ENCODE data around the gene HACD3.
"Not testable (repeated sequence)": the region's sequence is repeated elsewhere in the genome, so short reads cannot be mapped to it uniquely, and the experiment has no call there.

The HACD3 gene
- total RNA-seq, result 63.1 to 74.6 (median 70.1) reads per million in 4 experiments

GRCh38 chr15:65530318-65531111, at the start of gene HACD3:
HACD3 (plus strand) TSS chr15:65530463; CDS start chr15:65530632, 169 bp downstream.
- peak; percentile 83 for DNase-seq

- DNase-seq, result no peak
Observed at GRCh38 chr15:65484876-65485275, 45.4 kb upstream of the HACD3 start.

GRCh38 chr15:65494076-65494475, 36.2 kb upstream of the HACD3 start:
- no peak for DNase-seq

GRCh38 chr15:65509321-65509720, 20.9 kb upstream of the HACD3 start:
- no peak for DNase-seq

- no peak for DNase-seq
Observed at GRCh38 chr15:65512189-65512588, 18.1 kb upstream of the HACD3 start.

- no peak for DNase-seq
Observed at GRCh38 chr15:65512807-65513416, 17.4 kb upstream of the HACD3 start.

- DNase-seq, result peak; percentile 85
Observed at GRCh38 chr15:65516997-65517865, 13.0 kb upstream of the HACD3 start, which contains the start of gene DPP8. DPP8 (minus strand) TSS chr15:65517689; CDS start chr15:65512553, 5,136 bp downstream.

- DNase-seq, result no peak
Observed at GRCh38 chr15:65517866-65518207, 12.4 kb upstream of the HACD3 start.

- no peak for DNase-seq
Observed at GRCh38 chr15:65518633-65519285, 11.5 kb upstream of the HACD3 start.

- DNase-seq, result no peak
Observed at GRCh38 chr15:65521350-65521749, 8.9 kb upstream of the HACD3 start.

GRCh38 chr15:65524226-65524625, 6.0 kb upstream of the HACD3 start:
- no peak for DNase-seq

- no peak for DNase-seq
Observed at GRCh38 chr15:65525622-65526021, 4.6 kb upstream of the HACD3 start.

- DNase-seq, result no peak
Observed at GRCh38 chr15:65528461-65529060, 1.7 kb upstream of the HACD3 start.

GRCh38 chr15:65529762-65530317, 423 bp upstream of the HACD3 start:
- DNase-seq, result no peak

GRCh38 chr15:65532738-65533051, 2.4 kb downstream of the HACD3 start:
- DNase-seq, result no peak

- no peak for DNase-seq
Observed at GRCh38 chr15:65533057-65533756, 2.9 kb downstream of the HACD3 start.

- DNase-seq, result no peak
Observed at GRCh38 chr15:65535192-65535591, 4.9 kb downstream of the HACD3 start.

GRCh38 chr15:65540314-65540713, 10.1 kb downstream of the HACD3 start:
- no peak for DNase-seq

- DNase-seq, result no peak
Observed at GRCh38 chr15:65541231-65541820, 11.1 kb downstream of the HACD3 start.

- DNase-seq, result no peak
Observed at GRCh38 chr15:65547841-65548240, 17.6 kb downstream of the HACD3 start.

GRCh38 chr15:65549288-65549687, 19.0 kb downstream of the HACD3 start:
- DNase-seq, result not testable (repeated sequence)

Measured in effector CD8-positive, alpha-beta T cell (primary cell).